MCF 10A (cell line): ENCODE data around the gene GYG1. TPM values are rescaled to one million over a fixed set of nuclear protein-coding genes. Genes with fewer than 3 reads are reported as not detected.

Experiments used
- BruUV-seq: library from RNA; stranded (reverse); fragments of 400-500 nt; replicated peaks from 2 replicates; lab custom pipeline; 2021; lab: Mats Ljungman, UMichigan
- CTCF ChIA-PET: fragments of 300-600 bp; sonication (Branson Sonifier 250); formaldehyde crosslinking; extraction: SDS; loops from one replicate; lab custom pipeline; 2021; ENCODE audit warnings: antibody characterized with exemption, inconsistent platforms; lab: Yijun Ruan, JAX
- POLR2A ChIA-PET: fragments of 300-600, 350-650 bp; sonication (Branson Sonifier 250); formaldehyde crosslinking; extraction: SDS; loops from one replicate; lab custom pipeline; 2020; ENCODE audit warnings: antibody characterized with exemption, inconsistent platforms; lab: Yijun Ruan, JAX
- DNase-seq: peaks from one replicate; pipeline ENCODE4 v3.0.0-alpha.2; 2018; ENCODE audit not compliant: unreplicated experiment
- H3K27ac Mint-ChIP-seq: one replicate; pipeline ENCODE4 v1.8.0; 2022; ENCODE audit warnings: mild to moderate bottlenecking, low read depth, mixed read lengths; ENCODE audit not compliant: unreplicated experiment
- H3K27me3 Mint-ChIP-seq: one replicate; pipeline ENCODE4 v1.8.0; 2022; ENCODE audit warnings: mixed read lengths; ENCODE audit not compliant: insufficient read depth, unreplicated experiment
- H3K36me3 Mint-ChIP-seq: one replicate; pipeline ENCODE4 v1.8.0; 2022; ENCODE audit warnings: mild to moderate bottlenecking, moderate library complexity, mixed read lengths; ENCODE audit not compliant: insufficient read depth, unreplicated experiment
- H3K4me1 Mint-ChIP-seq: one replicate; pipeline ENCODE4 v1.8.0; 2022; ENCODE audit warnings: mixed read lengths; ENCODE audit not compliant: insufficient read depth, unreplicated experiment
- H3K4me3 Mint-ChIP-seq: one replicate; pipeline ENCODE4 v1.8.0; 2022; ENCODE audit warnings: mild to moderate bottlenecking, moderate library complexity, mixed read lengths; ENCODE audit not compliant: unreplicated experiment
- H3K9me3 Mint-ChIP-seq: one replicate; pipeline ENCODE4 v1.8.0; 2022; ENCODE audit warnings: mixed read lengths; ENCODE audit not compliant: unreplicated experiment
- intact Hi-C: fragments of 100-400 bp; cut with micrococcal nuclease; formaldehyde crosslinking; loops from 2 replicates; pipeline ENCODE4 v1.14.1; 2022
- total RNA-seq: library from RNA; stranded (reverse); gene quantifications from 2 replicates; pipeline ENCODE4 v1.2.3, GENCODE V29; 2022
- TF ChIP-seq, protein P1 (sequence below): fragments of 200-600 bp; IDR thresholded peaks from one replicate; pipeline ENCODE4 v1.8.0; 2022; ENCODE audit warnings: antibody characterized with exemption, mild to moderate bottlenecking; ENCODE audit not compliant: unreplicated experiment

Gene GYG1
- total RNA-seq, 1 experiment from 2014 or later: 22.3 TPM

GRCh38 chr3:149023951-149024350 lies 32.6 kb downstream of the GYG1 start:
- no peak for DNase-seq
- ChIA-PET CTCF (no interaction called here), POLR2A (interaction anchor here (0.6 to 0.7 kb wide), 2 partner anchors 13 to 14 kb away, joined by 3 to 5 read pairs; no protein-coding TSS in a partner anchor)
- intact Hi-C loops: no loop called here
- TF ChIP-seq, protein P1, sequence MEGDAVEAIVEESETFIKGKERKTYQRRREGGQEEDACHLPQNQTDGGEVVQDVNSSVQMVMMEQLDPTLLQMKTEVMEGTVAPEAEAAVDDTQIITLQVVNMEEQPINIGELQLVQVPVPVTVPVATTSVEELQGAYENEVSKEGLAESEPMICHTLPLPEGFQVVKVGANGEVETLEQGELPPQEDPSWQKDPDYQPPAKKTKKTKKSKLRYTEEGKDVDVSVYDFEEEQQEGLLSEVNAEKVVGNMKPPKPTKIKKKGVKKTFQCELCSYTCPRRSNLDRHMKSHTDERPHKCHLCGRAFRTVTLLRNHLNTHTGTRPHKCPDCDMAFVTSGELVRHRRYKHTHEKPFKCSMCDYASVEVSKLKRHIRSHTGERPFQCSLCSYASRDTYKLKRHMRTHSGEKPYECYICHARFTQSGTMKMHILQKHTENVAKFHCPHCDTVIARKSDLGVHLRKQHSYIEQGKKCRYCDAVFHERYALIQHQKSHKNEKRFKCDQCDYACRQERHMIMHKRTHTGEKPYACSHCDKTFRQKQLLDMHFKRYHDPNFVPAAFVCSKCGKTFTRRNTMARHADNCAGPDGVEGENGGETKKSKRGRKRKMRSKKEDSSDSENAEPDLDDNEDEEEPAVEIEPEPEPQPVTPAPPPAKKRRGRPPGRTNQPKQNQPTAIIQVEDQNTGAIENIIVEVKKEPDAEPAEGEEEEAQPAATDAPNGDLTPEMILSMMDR: no peak
- H3K9me3 Mint-ChIP-seq: no peaks in the 10 kb centered on the region
- no TSS peak for BruUV-seq
- no peaks in the 10 kb centered on the region for H3K4me1 Mint-ChIP-seq
- H3K36me3 Mint-ChIP-seq: peaks cover 35% of the 10 kb centered on the region
- H3K4me3 Mint-ChIP-seq: no peak overlapping the region
- H3K27ac Mint-ChIP-seq: no peak overlapping the region
- no peaks in the 10 kb centered on the region for H3K27me3 Mint-ChIP-seq

GRCh38 chr3:149026718-149027117 lies 35.4 kb downstream of the GYG1 start:
- ChIA-PET CTCF (no interaction called here), POLR2A (interaction anchor here (0.7 to 1.7 kb wide), 3 partner anchors 10 to 36 kb away, joined by 3 to 4 read pairs (median 3); no protein-coding TSS in a partner anchor)
- H3K27me3 Mint-ChIP-seq: no peaks in the 10 kb centered on the region
- peaks cover 51% of the 10 kb centered on the region for H3K36me3 Mint-ChIP-seq
- no peaks in the 10 kb centered on the region for H3K9me3 Mint-ChIP-seq
- no TSS peak for BruUV-seq
- intact Hi-C loops: no loop called here
- TF ChIP-seq, protein P1: no peak
- no peak overlapping the region for H3K27ac Mint-ChIP-seq
- H3K4me1 Mint-ChIP-seq: no peaks in the 10 kb centered on the region
- DNase-seq: no peak
- H3K4me3 Mint-ChIP-seq: no peak overlapping the region

DNA sequence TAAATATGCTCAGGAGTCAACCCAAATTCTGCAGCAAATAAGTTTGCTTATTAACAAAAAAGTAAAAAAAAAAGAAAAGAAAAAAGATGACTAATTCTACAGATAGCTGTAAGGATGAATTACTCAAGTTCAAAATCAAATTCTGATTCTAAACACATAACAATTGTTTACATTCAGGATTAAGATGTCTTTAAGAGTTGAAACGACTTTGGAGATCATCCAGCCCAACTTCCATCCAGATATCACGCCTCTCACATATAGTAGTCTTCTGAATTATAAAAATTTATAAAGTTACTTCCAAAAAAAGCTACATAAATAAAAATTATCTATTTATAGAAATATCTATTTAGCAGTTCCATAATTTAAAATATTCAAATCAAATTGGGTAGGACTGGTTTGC lies 39.8 kb downstream of the GYG1 start:
- no peaks in the 10 kb centered on the region for H3K9me3 Mint-ChIP-seq
- H3K27me3 Mint-ChIP-seq: no peaks in the 10 kb centered on the region
- CTCF ChIA-PET: interaction anchor here (0.5 kb wide), 1 partner anchor 242 kb away, joined by 3 read pairs; no protein-coding TSS in a partner anchor
- H3K27ac Mint-ChIP-seq: no peak overlapping the region
- H3K4me3 Mint-ChIP-seq: no peak overlapping the region
- no peaks in the 10 kb centered on the region for H3K4me1 Mint-ChIP-seq
- POLR2A ChIA-PET: no interaction called here
- no peak for DNase-seq
- intact Hi-C loops: no loop called here
- TF ChIP-seq, protein P1: no peak
- H3K36me3 Mint-ChIP-seq: peaks cover 67% of the 10 kb centered on the region
- no TSS peak for BruUV-seq

- Mint-ChIP-seq H3K27ac (no peak overlapping the region), H3K27me3 (no peaks in the 10 kb centered on the region), H3K4me1 (peaks cover under 1% of the 10 kb centered on the region), H3K4me3 (no peak overlapping the region), H3K36me3 (peaks cover 43% of the 10 kb centered on the region), H3K9me3 (no peaks in the 10 kb centered on the region)
- no TSS peak for BruUV-seq
- TF ChIP-seq, protein P1: no peak
- no peak for DNase-seq
- intact Hi-C loops: no loop called here
- ChIA-PET CTCF (interaction anchor here (0.9 kb wide), 1 partner anchor 531 kb away, joined by 3 read pairs; no protein-coding TSS in a partner anchor), POLR2A (no interaction called here)
Observed at GRCh38 chr3:149037684-149038083, 46.3 kb downstream of the GYG1 start.
